Esophagus (tissue), 2 donors: Measurements from ENCODE around the gene DNAJB11. TPM values are rescaled to one million over a fixed set of nuclear protein-coding genes. Genes with fewer than 3 reads are reported as not detected.
A peak's percentile ranks its signal among the peaks of the same experiment; 100 is the strongest.

Experiments used
- H3K27ac ChIP-seq, 2 donors: one replicate each; pipeline ENCODE4 v1.5.1; 2013; ENCODE audit warnings: low read depth in 2 of 2, mild to moderate bottlenecking in 2 of 2, inconsistent platforms in 1 of 2, low read length in 1 of 2, moderate library complexity in 1 of 2
- H3K27me3 ChIP-seq, 2 donors: one replicate each; pipeline ENCODE4 v1.6.1; 2013; ENCODE audit warnings: low read length in 2 of 2, control low read depth in 1 of 2, mild to moderate bottlenecking in 1 of 2; ENCODE audit not compliant: insufficient read depth in 2 of 2, control insufficient read depth in 1 of 2
- H3K36me3 ChIP-seq, 2 donors: one replicate each; pipeline ENCODE4 v1.6.1; 2013; ENCODE audit warnings: low read length in 1 of 2; ENCODE audit not compliant: control insufficient read depth in 2 of 2, insufficient read depth in 2 of 2
- H3K4me1 ChIP-seq, 2 donors: one replicate each; pipeline ENCODE4 v1.6.1; 2013; ENCODE audit warnings: low read length in 1 of 2; ENCODE audit not compliant: control insufficient read depth in 2 of 2, insufficient read depth in 2 of 2
- H3K4me3 ChIP-seq, 2 donors: one replicate each; pipeline ENCODE4 v1.5.1; 2013; ENCODE audit warnings: low read length in 2 of 2, mild to moderate bottlenecking in 2 of 2, low read depth in 1 of 2, moderate library complexity in 1 of 2
- H3K9me3 ChIP-seq, 2 donors: one replicate each; pipeline ENCODE4 v1.6.1; 2013; ENCODE audit warnings: mild to moderate bottlenecking in 2 of 2, low read depth in 1 of 2, low read length in 1 of 2, moderate library complexity in 1 of 2; ENCODE audit not compliant: control insufficient read depth in 2 of 2, insufficient read depth in 1 of 2
- WGBS, 2 donors: extraction: QIAGEN DNeasy Blood & Tissue Kit; methylation state at CpG; one replicate each; pipeline ENCODE4 v1.1.7; 2013; 5-methylcytosine and 5-hydroxymethylcytosine counted together
- polyA plus RNA-seq, 2 donors: library from polyadenylated mRNA; stranded (reverse); fragments of 200-250 nt; gene quantifications; one replicate each; pipeline ENCODE4 v1.2.3, GENCODE V29; 2013
- donor health status: healthy with polysubstance abuse.
- donor health status: Bipolar disorder and iron deficiency.

The DNAJB11 gene
- polyA plus RNA-seq: 10 to 100 TPM; 30.7 to 43.4 TPM

- peak within 1 kb of the TSS; percentile 90 to 97 for H3K4me3 ChIP-seq
- H3K27me3 ChIP-seq: no peaks in the 10 kb centered on the region
- peak within 1 kb of the TSS; percentile 90 to 96 for H3K27ac ChIP-seq
- peaks cover 0 to 4% of the 10 kb centered on the region in 2 donors for H3K4me1 ChIP-seq
- H3K36me3 ChIP-seq: no peaks in the 10 kb centered on the region
- H3K9me3 ChIP-seq: no peaks in the 10 kb centered on the region
- WGBS, 2 donors: 0% methylated on average over 59 of the region's 59 CpGs
These were observed at the start of gene DNAJB11 for GRCh38 chr3:186570096-186570940. Gene DNAJB11, plus strand, starts transcription at chr3:186570720. Its CDS starts 178 bp downstream, at chr3:186570898.

- WGBS, 2 donors: 62 to 66% methylated on average over 10 of the region's 10 CpGs
- Histone ChIP-seq H3K27ac (no peak overlapping the region), H3K36me3 (no peaks in the 10 kb centered on the region), H3K4me1 (no peaks in the 10 kb centered on the region), H3K27me3 (peaks cover 0 to 2% of the 10 kb centered on the region in 2 donors), H3K4me3 (no peak overlapping the region), H3K9me3 (peaks cover 0 to 3% of the 10 kb centered on the region in 2 donors)
These were observed 49.3 kb upstream of the DNAJB11 start for GRCh38 chr3:186520957-186521842.

GRCh38 chr3:186523022-186523421 lies 47.5 kb upstream of the DNAJB11 start:
- H3K27ac ChIP-seq: no peak overlapping the region
- H3K4me3 ChIP-seq: no peak overlapping the region
- H3K27me3 ChIP-seq: peaks cover 0 to 2% of the 10 kb centered on the region in 2 donors
- H3K4me1 ChIP-seq: no peaks in the 10 kb centered on the region
- 84 to 89% methylated on average over 6 of the region's 6 CpGs for WGBS, 2 donors
- no peaks in the 10 kb centered on the region for H3K36me3 ChIP-seq
- H3K9me3 ChIP-seq: no peaks in the 10 kb centered on the region

GRCh38 chr3:186523434-186523833 lies 47.1 kb upstream of the DNAJB11 start:
- H3K9me3 ChIP-seq: no peaks in the 10 kb centered on the region
- no peaks in the 10 kb centered on the region for H3K4me1 ChIP-seq
- H3K27me3 ChIP-seq: peaks cover 0 to 2% of the 10 kb centered on the region in 2 donors
- H3K36me3 ChIP-seq: no peaks in the 10 kb centered on the region
- H3K27ac ChIP-seq: no peak overlapping the region
- H3K4me3 ChIP-seq: no peak overlapping the region
- 26 to 28% methylated on average over 2 of the region's 2 CpGs for WGBS, 2 donors

GRCh38 chr3:186524616-186525015 lies 45.9 kb upstream of the DNAJB11 start:
- Histone ChIP-seq H3K27me3 (no peaks in the 10 kb centered on the region), H3K4me1 (no peaks in the 10 kb centered on the region), H3K4me3 (no peak overlapping the region), H3K9me3 (no peaks in the 10 kb centered on the region), H3K27ac (no peak overlapping the region), H3K36me3 (no peaks in the 10 kb centered on the region)
- whole genome bisulfite sequencing, 2 donors: 91 to 93% methylated on average over 6 of the region's 6 CpGs

GRCh38 chr3:186525369-186526255 lies 44.9 kb upstream of the DNAJB11 start:
- H3K9me3 ChIP-seq: no peaks in the 10 kb centered on the region
- no peaks in the 10 kb centered on the region for H3K4me1 ChIP-seq
- WGBS, 2 donors: 70 to 75% methylated on average over 9 of the region's 9 CpGs
- no peaks in the 10 kb centered on the region for H3K27me3 ChIP-seq
- H3K36me3 ChIP-seq: no peaks in the 10 kb centered on the region
- H3K27ac ChIP-seq: no peak overlapping the region
- no peak overlapping the region for H3K4me3 ChIP-seq

GRCh38 chr3:186526256-186526606 lies 44.3 kb upstream of the DNAJB11 start:
- no peaks in the 10 kb centered on the region for H3K4me1 ChIP-seq
- no peaks in the 10 kb centered on the region for H3K36me3 ChIP-seq
- 71 to 91% methylated on average over 6 of the region's 6 CpGs for WGBS, 2 donors
- H3K9me3 ChIP-seq: no peaks in the 10 kb centered on the region
- no peaks in the 10 kb centered on the region for H3K27me3 ChIP-seq
- H3K27ac ChIP-seq: no peak overlapping the region
- no peak overlapping the region for H3K4me3 ChIP-seq

- Histone ChIP-seq H3K4me3 (no peak overlapping the region), H3K27me3 (no peaks in the 10 kb centered on the region), H3K4me1 (no peaks in the 10 kb centered on the region), H3K36me3 (no peaks in the 10 kb centered on the region), H3K9me3 (no peaks in the 10 kb centered on the region), H3K27ac (no peak overlapping the region)
- WGBS, 2 donors: 82 to 84% methylated on average over 11 of the region's 11 CpGs
These were observed 41.1 kb upstream of the DNAJB11 start for GRCh38 chr3:186529201-186529999.
